Cardiac muscle cell (in vitro differentiated cells and primary cell): ENCODE results near the gene HIPK1. TPM values are rescaled to one million over a fixed set of nuclear protein-coding genes. Genes with fewer than 3 reads are reported as not detected.

Experiments used
- DNase-seq, 2 donors: peaks; one replicate each; pipeline versions ENCODE4 v3.0.0 to v3.0.0-alpha.2; 2010 to 2017; ENCODE audit warnings: low read depth in 1 of 2, low spot score in 1 of 2
- H3K27ac ChIP-seq: fragments of 200-600 bp; sonication (generic); 2 replicates; pipeline ENCODE4 v1.5.1; 2016
- H3K27me3 ChIP-seq: fragments of 200-600 bp; sonication (generic); 2 replicates; pipeline ENCODE4 v1.6.0; 2016; ENCODE audit warnings: control low read depth
- H3K36me3 ChIP-seq: fragments of 200-600 bp; sonication (generic); 2 replicates; pipeline ENCODE4 v1.5.1; 2016; ENCODE audit warnings: control low read depth
- H3K4me1 ChIP-seq: fragments of 200-600 bp; sonication (generic); 2 replicates; pipeline ENCODE4 v1.8.1; 2017; ENCODE audit warnings: low read depth, mild to moderate bottlenecking, mixed run types
- H3K4me3 ChIP-seq: fragments of 200-600 bp; sonication (generic); 2 replicates; pipeline ENCODE4 v1.5.1; 2016; ENCODE audit warnings: mild to moderate bottlenecking
- H3K9me3 ChIP-seq: fragments of 200-600 bp; sonication (generic); 2 replicates; pipeline ENCODE4 v1.5.1; 2017; ENCODE audit warnings: low read depth, mild to moderate bottlenecking, control low read depth
- polyA plus RNA-seq: library from polyadenylated mRNA; unstranded; fragments of >200 nt; fragmentation: Nextera tagmentation; extraction: Ambion mirVana; gene quantifications from 2 replicates; pipeline ENCODE4 v1.2.1, GENCODE V29; 2016
- total RNA-seq: library from RNA; depleted of rRNA; stranded (reverse); fragments of >200 nt; gene quantifications from 2 replicates; pipeline ENCODE4 v1.2.3, GENCODE V29; 2016
- TF ChIP-seq, protein P1 (sequence below): IDR thresholded peaks from 2 replicates; pipeline ENCODE4 v1.5.1; 2012; ENCODE audit warnings: low read depth, mild to moderate bottlenecking, low read length

Gene HIPK1
- total and polyA plus RNA-seq, 2 experiments from 2014 or later, result 14.1 to 27.7 TPM

DNA sequence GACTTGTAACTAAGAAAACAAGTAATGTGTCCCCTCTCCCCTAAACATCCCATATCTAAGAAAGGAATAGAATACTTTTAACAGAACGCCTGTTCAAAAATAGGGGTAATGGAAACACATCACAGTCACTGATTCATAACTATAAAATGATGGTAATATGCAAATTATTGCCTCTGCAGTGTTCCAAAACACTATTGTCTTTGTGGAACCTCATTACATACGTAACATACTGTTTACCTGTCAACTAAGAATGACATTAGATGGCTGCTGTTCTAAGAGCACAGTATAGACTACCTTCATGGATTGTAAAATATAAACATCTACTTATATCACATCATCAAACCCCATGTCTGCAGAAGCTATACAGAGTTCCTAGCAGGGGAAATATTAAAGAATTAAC is 38.3 kb upstream of the HIPK1 start:
- no peaks in the 10 kb centered on the region for H3K9me3 ChIP-seq
- H3K4me1 ChIP-seq, result no peaks in the 10 kb centered on the region
- no peak overlapping the region for H3K27ac ChIP-seq
- no peak overlapping the region for H3K4me3 ChIP-seq
- DNase-seq, result no peak
- peaks cover 10% of the 10 kb centered on the region for H3K36me3 ChIP-seq
- no peaks in the 10 kb centered on the region for H3K27me3 ChIP-seq
- TF ChIP-seq, protein P1, sequence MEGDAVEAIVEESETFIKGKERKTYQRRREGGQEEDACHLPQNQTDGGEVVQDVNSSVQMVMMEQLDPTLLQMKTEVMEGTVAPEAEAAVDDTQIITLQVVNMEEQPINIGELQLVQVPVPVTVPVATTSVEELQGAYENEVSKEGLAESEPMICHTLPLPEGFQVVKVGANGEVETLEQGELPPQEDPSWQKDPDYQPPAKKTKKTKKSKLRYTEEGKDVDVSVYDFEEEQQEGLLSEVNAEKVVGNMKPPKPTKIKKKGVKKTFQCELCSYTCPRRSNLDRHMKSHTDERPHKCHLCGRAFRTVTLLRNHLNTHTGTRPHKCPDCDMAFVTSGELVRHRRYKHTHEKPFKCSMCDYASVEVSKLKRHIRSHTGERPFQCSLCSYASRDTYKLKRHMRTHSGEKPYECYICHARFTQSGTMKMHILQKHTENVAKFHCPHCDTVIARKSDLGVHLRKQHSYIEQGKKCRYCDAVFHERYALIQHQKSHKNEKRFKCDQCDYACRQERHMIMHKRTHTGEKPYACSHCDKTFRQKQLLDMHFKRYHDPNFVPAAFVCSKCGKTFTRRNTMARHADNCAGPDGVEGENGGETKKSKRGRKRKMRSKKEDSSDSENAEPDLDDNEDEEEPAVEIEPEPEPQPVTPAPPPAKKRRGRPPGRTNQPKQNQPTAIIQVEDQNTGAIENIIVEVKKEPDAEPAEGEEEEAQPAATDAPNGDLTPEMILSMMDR, result no peak

GRCh38 chr1:113891631-113892220 is 37.4 kb upstream of the HIPK1 start:
- TF ChIP-seq, protein P1, result no peak
- H3K27me3 ChIP-seq, result no peaks in the 10 kb centered on the region
- peaks cover 10% of the 10 kb centered on the region for H3K36me3 ChIP-seq
- H3K9me3 ChIP-seq, result no peaks in the 10 kb centered on the region
- H3K4me3 ChIP-seq, result no peak overlapping the region
- no peak for DNase-seq
- no peaks in the 10 kb centered on the region for H3K4me1 ChIP-seq
- H3K27ac ChIP-seq, result no peak overlapping the region

- TF ChIP-seq, protein P1, result no peak
- H3K9me3 ChIP-seq, result no peaks in the 10 kb centered on the region
- no peaks in the 10 kb centered on the region for H3K4me1 ChIP-seq
- no peak for DNase-seq
- H3K4me3 ChIP-seq, result no peak overlapping the region
- no peaks in the 10 kb centered on the region for H3K27me3 ChIP-seq
- H3K36me3 ChIP-seq, result peaks cover 15% of the 10 kb centered on the region
- no peak overlapping the region for H3K27ac ChIP-seq
Measured at GRCh38 chr1:113893267-113893666, 35.9 kb upstream of the HIPK1 start.

- no peak overlapping the region for H3K4me3 ChIP-seq
- no peak for DNase-seq
- no peaks in the 10 kb centered on the region for H3K4me1 ChIP-seq
- H3K36me3 ChIP-seq, result peaks cover 20% of the 10 kb centered on the region
- no peak overlapping the region for H3K27ac ChIP-seq
- TF ChIP-seq, protein P1, result no peak
- H3K27me3 ChIP-seq, result no peaks in the 10 kb centered on the region
- no peaks in the 10 kb centered on the region for H3K9me3 ChIP-seq
Measured at GRCh38 chr1:113895098-113895497, 34.0 kb upstream of the HIPK1 start.

- Histone ChIP-seq H3K27me3 (no peaks in the 10 kb centered on the region), H3K4me3 (no peak overlapping the region), H3K36me3 (peaks cover 23% of the 10 kb centered on the region), H3K4me1 (no peaks in the 10 kb centered on the region), H3K27ac (no peak overlapping the region), H3K9me3 (no peaks in the 10 kb centered on the region)
- DNase-seq, result no peak
- TF ChIP-seq, protein P1, result no peak
Measured at GRCh38 chr1:113895961-113896360, 33.2 kb upstream of the HIPK1 start.
